ENCODE measurements around the gene PIK3CB.

- no peak for TF ChIP-seq TEAD4 (IDR thresholded peaks at IDR 0.05; ENCODE audit: borderline replicate concordance, insufficient read depth)
- TF ChIP-seq EZH2phosphoT487 (IDR thresholded peaks at IDR 0.05; ENCODE audit: borderline replicate concordance, low read depth) = no peak
- no peak for TF ChIP-seq NFIC (IDR thresholded peaks at IDR 0.05; ENCODE audit: borderline replicate concordance)
- no peak for TF ChIP-seq CTCF (IDR thresholded peaks at IDR 0.05)
- no peak for TF ChIP-seq GATA2 (CRISPR knock-in tag; IDR thresholded peaks at IDR 0.05)
- no peak for TF ChIP-seq RCOR1 (IDR thresholded peaks at IDR 0.05; ENCODE audit: low read length)
- TF ChIP-seq POLR2AphosphoS5 (IDR thresholded peaks at IDR 0.05; ENCODE audit: low read depth, low read length) = no peak
- no peak for TF ChIP-seq EP300 (IDR thresholded peaks at IDR 0.05; ENCODE audit: borderline replicate concordance in 1 of 2, low read depth in 1 of 2, low read length in 1 of 2)
Observed at GRCh38 chr3:138812806-138813205, 21.9 kb downstream of the PIK3CB start.
